ENCODE results near the gene SLC7A4.

The SLC7A4 gene

GRCh38 chr22:21026783-21027692 lies 5.3 kb downstream of the SLC7A4 start:
- TF ChIP-seq CTCF (IDR thresholded peaks at IDR 0.05), result no peak

- TF ChIP-seq CTCF (IDR thresholded peaks at IDR 0.05), result no peak
These were observed 6.3 kb downstream of the SLC7A4 start for GRCh38 chr22:21025763-21026755.

GRCh38 chr22:21025266-21025665 lies 7.1 kb downstream of the SLC7A4 start:
- TF ChIP-seq CTCF (IDR thresholded peaks at IDR 0.05), result no peak

- TF ChIP-seq CTCF (IDR thresholded peaks at IDR 0.05), result no peak
These were observed 9.3 kb downstream of the SLC7A4 start for GRCh38 chr22:21022955-21023614.

- TF ChIP-seq CTCF (IDR thresholded peaks at IDR 0.05), result no peak
These were observed 9.9 kb downstream of the SLC7A4 start for GRCh38 chr22:21022507-21022906.

- peak; percentile 39; the same call in 1 of the 2 replicates for TF ChIP-seq CTCF (IDR thresholded peaks at IDR 0.05)
These were observed 11.4 kb downstream of the SLC7A4 start for GRCh38 chr22:21020802-21021429.
